Cardiac muscle cell (in vitro differentiated cells and primary cell): ENCODE data around the gene EP400. TPM values are rescaled to one million over a fixed set of nuclear protein-coding genes. Genes with fewer than 3 reads are reported as not detected.
A peak's percentile ranks its signal among the peaks of the same experiment; 100 is the strongest.
"Not testable (repeated sequence)": the region's sequence is repeated elsewhere in the genome, so short reads cannot be mapped to it uniquely, and the experiment has no call there.

Experiments
- DNase-seq, 2 donors: peaks; one replicate each; pipeline versions ENCODE4 v3.0.0 to v3.0.0-alpha.2; 2010 to 2017; ENCODE audit warnings: low read depth in 1 of 2, low spot score in 1 of 2
- H3K27ac ChIP-seq: fragments of 200-600 bp; sonication (generic); 2 replicates; pipeline ENCODE4 v1.5.1; 2016
- H3K27me3 ChIP-seq: fragments of 200-600 bp; sonication (generic); 2 replicates; pipeline ENCODE4 v1.6.0; 2016; ENCODE audit warnings: control low read depth
- H3K36me3 ChIP-seq: fragments of 200-600 bp; sonication (generic); 2 replicates; pipeline ENCODE4 v1.5.1; 2016; ENCODE audit warnings: control low read depth
- H3K4me1 ChIP-seq: fragments of 200-600 bp; sonication (generic); 2 replicates; pipeline ENCODE4 v1.8.1; 2017; ENCODE audit warnings: low read depth, mild to moderate bottlenecking, mixed run types
- H3K4me3 ChIP-seq: fragments of 200-600 bp; sonication (generic); 2 replicates; pipeline ENCODE4 v1.5.1; 2016; ENCODE audit warnings: mild to moderate bottlenecking
- H3K9me3 ChIP-seq: fragments of 200-600 bp; sonication (generic); 2 replicates; pipeline ENCODE4 v1.5.1; 2017; ENCODE audit warnings: low read depth, mild to moderate bottlenecking, control low read depth
- polyA plus RNA-seq: library from polyadenylated mRNA; unstranded; fragments of >200 nt; fragmentation: Nextera tagmentation; extraction: Ambion mirVana; gene quantifications from 2 replicates; pipeline ENCODE4 v1.2.1, GENCODE V29; 2016
- total RNA-seq: library from RNA; depleted of rRNA; stranded (reverse); fragments of >200 nt; gene quantifications from 2 replicates; pipeline ENCODE4 v1.2.3, GENCODE V29; 2016
- TF ChIP-seq, protein P1 (sequence below): IDR thresholded peaks from 2 replicates; pipeline ENCODE4 v1.5.1; 2012; ENCODE audit warnings: low read depth, mild to moderate bottlenecking, low read length

The EP400 gene
- total and polyA plus RNA-seq, 2 experiments from 2014 or later, result 14.6 to 28.4 TPM

DNA sequence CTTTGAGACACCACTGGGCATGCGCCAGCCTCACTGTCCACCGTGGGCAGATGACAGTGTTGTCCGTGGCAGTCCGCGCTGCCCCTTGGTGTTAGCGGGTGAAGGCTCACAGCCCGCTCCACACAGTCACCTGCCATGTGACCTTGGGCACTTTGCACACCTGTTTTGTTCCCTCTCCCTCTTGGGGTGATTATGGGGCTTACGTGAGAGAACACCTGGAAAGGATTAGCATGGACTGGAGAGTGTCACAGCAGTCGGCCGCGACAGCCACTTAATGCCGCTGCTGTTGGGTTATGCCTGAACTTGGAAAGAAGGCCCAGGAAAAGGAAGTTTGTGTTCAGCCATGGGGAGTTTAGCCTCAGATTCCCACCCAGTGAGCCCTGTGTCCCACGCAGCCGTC is 100.1 kb downstream of the EP400 start:
- Histone ChIP-seq H3K27me3 (no peaks in the 10 kb centered on the region), H3K36me3 (peaks cover 39% of the 10 kb centered on the region), H3K4me3 (no peak overlapping the region), H3K9me3 (no peaks in the 10 kb centered on the region), H3K27ac (no peak overlapping the region), H3K4me1 (no peaks in the 10 kb centered on the region)
- TF ChIP-seq, protein P1, sequence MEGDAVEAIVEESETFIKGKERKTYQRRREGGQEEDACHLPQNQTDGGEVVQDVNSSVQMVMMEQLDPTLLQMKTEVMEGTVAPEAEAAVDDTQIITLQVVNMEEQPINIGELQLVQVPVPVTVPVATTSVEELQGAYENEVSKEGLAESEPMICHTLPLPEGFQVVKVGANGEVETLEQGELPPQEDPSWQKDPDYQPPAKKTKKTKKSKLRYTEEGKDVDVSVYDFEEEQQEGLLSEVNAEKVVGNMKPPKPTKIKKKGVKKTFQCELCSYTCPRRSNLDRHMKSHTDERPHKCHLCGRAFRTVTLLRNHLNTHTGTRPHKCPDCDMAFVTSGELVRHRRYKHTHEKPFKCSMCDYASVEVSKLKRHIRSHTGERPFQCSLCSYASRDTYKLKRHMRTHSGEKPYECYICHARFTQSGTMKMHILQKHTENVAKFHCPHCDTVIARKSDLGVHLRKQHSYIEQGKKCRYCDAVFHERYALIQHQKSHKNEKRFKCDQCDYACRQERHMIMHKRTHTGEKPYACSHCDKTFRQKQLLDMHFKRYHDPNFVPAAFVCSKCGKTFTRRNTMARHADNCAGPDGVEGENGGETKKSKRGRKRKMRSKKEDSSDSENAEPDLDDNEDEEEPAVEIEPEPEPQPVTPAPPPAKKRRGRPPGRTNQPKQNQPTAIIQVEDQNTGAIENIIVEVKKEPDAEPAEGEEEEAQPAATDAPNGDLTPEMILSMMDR, result no peak
- DNase-seq, result no peak

DNA sequence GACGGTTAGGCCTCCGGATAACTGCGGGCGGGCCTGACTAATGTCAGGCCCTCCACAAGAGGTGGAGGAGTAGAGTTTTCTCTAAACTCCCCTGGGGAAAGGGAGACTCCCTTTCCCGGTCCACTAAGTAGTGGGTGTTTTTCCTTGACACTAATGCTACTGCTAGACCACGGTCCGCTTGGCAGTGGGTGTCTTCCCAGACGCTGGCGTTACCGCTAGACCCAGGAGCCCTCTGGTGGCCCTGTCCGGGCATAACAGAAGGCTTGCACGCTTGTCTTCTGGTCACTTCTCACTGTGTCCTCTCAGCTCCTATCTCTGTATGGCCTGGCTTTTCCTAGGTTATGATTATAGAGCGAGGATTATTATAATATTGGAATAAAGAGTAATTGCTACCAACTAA is 102.0 kb downstream of the EP400 start:
- H3K9me3 ChIP-seq, H3K27me3 ChIP-seq, H3K4me3 ChIP-seq, H3K4me1 ChIP-seq, H3K27ac ChIP-seq: not testable (repeated sequence)
- H3K36me3 ChIP-seq, result peaks cover 29% of the 10 kb centered on the region
- TF ChIP-seq, protein P1, result peak; percentile 26
- peak in 1 of 2 donors; percentile 25 for DNase-seq

DNA sequence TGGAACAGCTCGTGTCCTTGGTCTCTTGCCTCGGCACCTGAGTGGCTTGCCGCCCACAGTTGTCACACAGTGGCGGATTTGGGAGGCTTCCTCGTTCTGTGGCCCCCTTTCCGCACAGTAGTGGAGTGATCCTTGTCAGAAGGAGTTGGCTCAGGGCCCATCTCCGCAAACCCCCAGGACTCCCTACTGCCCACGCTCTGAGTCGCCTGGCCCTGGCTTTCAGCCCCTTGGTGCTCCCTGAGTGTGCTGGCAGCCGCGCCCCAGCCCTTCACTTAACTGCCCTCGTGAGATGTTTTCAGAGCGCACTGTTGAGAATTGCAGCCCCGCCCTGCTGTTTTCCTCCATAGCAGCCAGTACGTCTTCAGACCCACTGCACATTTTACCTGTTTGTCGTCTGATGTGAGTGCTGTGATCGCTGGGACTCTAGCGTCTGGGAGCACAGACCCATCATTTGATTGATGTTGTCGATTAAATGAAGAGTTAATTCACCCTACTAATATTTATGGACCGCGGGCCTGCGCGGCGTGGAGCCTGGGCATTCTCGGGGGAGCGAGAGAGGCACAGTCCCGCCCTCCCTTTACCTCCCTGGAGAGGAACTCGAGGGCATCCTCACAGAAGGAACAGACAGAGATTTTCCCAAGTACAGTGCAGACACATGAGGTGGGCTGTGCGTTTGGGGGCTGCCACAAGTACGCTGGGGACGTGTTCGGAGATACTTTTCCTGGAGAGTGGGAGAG is 102.6 kb downstream of the EP400 start:
- TF ChIP-seq, protein P1, result no peak
- DNase-seq, result no peak
- no peaks in the 10 kb centered on the region for H3K9me3 ChIP-seq
- no peak overlapping the region for H3K27ac ChIP-seq
- no peaks in the 10 kb centered on the region for H3K27me3 ChIP-seq
- H3K4me1 ChIP-seq, result no peaks in the 10 kb centered on the region
- H3K36me3 ChIP-seq, result peaks cover 34% of the 10 kb centered on the region
- no peak overlapping the region for H3K4me3 ChIP-seq

DNA sequence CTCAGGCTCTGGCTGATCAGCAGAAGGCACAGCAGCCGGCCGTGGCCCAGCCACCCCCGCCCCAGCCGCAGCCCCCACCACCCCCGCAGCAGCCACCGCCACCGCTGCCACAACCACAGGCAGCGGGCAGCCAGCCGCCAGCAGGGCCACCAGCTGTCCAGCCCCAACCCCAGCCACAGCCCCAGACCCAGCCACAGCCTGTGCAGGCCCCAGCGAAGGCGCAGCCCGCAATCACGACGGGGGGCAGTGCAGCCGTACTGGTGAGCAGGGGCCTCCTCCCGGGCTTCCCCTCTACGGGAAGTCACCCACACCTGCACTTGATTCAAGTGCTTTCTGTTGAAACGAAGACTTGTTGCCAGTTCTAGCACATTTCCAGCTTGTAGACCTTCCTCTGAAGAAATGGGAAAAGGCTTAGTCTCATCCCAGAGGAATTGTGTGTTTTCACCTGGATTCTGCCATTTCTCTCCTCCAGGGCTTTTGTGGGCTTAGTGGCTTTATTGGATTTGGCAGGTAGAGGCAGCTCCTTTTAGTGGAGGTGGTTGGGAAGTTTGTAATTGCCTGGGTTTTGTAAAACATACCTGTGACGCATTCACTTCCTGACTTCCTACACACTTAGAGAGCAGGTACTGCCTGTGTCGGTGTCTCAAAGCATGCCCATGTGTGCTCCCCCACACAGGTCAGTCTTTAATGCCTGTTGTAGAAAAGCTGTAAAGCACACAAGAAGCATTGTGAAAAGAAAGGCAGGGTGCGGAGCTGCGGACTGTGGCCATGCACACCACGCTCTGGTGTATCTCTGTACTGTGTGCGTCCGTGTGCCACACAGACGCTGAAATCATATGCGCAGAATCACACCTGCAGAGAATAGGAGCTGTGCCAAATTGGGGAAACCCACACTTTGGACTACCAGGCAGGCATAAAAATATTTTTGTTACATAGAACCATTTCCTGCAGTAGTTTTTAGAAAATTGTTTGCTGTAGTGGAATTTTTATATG is 103.9 kb downstream of the EP400 start:
- Histone ChIP-seq H3K4me3 (no peak overlapping the region), H3K27me3 (no peaks in the 10 kb centered on the region), H3K4me1 (no peaks in the 10 kb centered on the region), H3K27ac (no peak overlapping the region), H3K36me3 (peaks cover 37% of the 10 kb centered on the region), H3K9me3 (no peaks in the 10 kb centered on the region)
- DNase-seq, result no peak
- TF ChIP-seq, protein P1, result no peak

DNA sequence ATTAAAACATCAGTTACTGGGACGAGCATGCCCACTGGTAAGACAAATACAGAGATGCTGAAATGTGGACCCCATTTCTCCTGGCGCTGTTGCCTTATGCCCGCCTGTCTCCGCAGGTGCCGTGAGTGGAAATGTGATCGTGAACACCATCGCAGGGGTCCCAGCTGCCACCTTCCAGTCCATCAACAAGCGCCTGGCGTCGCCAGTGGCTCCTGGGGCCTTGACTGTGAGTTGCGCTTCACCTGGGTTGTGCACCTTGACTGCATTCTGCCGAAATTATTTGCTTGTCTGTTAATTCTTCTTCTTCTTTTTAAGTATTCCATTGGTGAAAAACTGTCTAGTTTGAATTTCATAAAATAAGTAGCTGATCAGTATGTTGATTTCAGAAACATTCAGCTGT is 105.2 kb downstream of the EP400 start:
- Histone ChIP-seq H3K27ac (no peak overlapping the region), H3K4me3 (no peak overlapping the region), H3K9me3 (no peaks in the 10 kb centered on the region), H3K27me3 (no peaks in the 10 kb centered on the region), H3K4me1 (no peaks in the 10 kb centered on the region), H3K36me3 (peaks cover 36% of the 10 kb centered on the region)
- DNase-seq, result no peak
- TF ChIP-seq, protein P1, result no peak
